HUES64 (cell line): ENCODE measurements around the gene TPI1.

Experiments
- H3K27ac ChIP-seq: 2 replicates; pipeline ENCODE4 v1.7.0; 2013; ENCODE audit warnings: low read depth, low read length, inconsistent platforms
- H3K27me3 ChIP-seq: 2 replicates; pipeline ENCODE4 v1.6.1; 2013; ENCODE audit warnings: mild to moderate bottlenecking, low read length; ENCODE audit not compliant: insufficient read depth
- H3K36me3 ChIP-seq: 2 replicates; pipeline ENCODE4 v1.6.1; 2013; ENCODE audit warnings: mild to moderate bottlenecking, low read length; ENCODE audit not compliant: insufficient read depth
- H3K4me1 ChIP-seq: 2 replicates; pipeline ENCODE4 v1.6.1; 2013; ENCODE audit warnings: mild to moderate bottlenecking, low read length, moderate library complexity; ENCODE audit not compliant: insufficient read depth
- H3K4me3 ChIP-seq: 2 replicates; pipeline ENCODE4 v1.5.1; 2013; ENCODE audit warnings: mild to moderate bottlenecking, low read length, moderate library complexity
- H3K9ac ChIP-seq: 2 replicates; pipeline ENCODE4 v1.6.1; 2013; ENCODE audit warnings: mild to moderate bottlenecking, low read depth, low read length
- H3K9me3 ChIP-seq: 2 replicates; pipeline ENCODE4 v1.6.1; 2013; ENCODE audit warnings: low read depth, low read length; ENCODE audit not compliant: insufficient read depth
- whole genome bisulfite sequencing: fragments of 150-250, 120-280 bp; methylation state at CpG from one replicate; pipeline ENCODE4 v1.1.7; 2013; ENCODE audit warnings: missing lambda C conversion rate; 5-methylcytosine and 5-hydroxymethylcytosine counted together

TPI1 gene

DNA sequence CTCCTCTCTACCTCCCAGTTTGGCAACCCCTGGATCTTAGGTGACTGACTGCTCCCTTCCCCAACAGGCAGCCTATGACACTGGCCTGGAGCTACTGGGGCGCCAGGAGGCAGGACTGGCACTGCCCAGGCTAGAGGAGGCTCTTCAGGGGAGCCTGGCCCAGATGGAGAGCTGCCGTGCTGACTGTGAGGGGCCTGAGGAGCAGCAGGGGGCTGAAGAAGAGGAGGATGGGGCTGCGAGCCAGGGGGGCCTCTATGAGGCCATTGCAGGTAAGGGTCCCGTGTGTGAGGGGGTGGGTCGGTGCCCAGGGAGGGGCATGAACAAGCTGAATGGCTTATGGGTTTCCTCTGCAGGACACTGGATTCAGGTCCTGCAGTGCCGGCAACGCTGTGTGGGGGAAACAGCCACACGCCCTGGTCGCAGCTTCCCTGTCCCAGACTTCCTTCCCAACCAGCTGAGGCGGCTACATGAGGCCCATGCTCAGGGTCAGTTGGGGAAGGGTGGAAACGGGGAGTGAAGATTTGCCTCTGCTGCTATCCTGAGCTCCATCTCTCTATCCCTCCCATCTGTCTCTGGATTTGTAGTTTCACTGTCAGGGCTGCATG, 36.9 kb upstream of the TPI1 start:
- no peaks in the 10 kb centered on the region for H3K9me3 ChIP-seq
- no peak overlapping the region for H3K9ac ChIP-seq
- peaks cover under 1% of the 10 kb centered on the region; the same call in 1 of the 2 replicates for H3K27me3 ChIP-seq
- H3K36me3 ChIP-seq = peaks cover 49% of the 10 kb centered on the region
- H3K27ac ChIP-seq = no peak overlapping the region
- H3K4me3 ChIP-seq = peak overlapping the region; percentile 97; the same call in 1 of the 2 replicates
- H3K4me1 ChIP-seq = peaks cover 11% of the 10 kb centered on the region
- WGBS = 89% methylated on average over 11 of the region's 11 CpGs

DNA sequence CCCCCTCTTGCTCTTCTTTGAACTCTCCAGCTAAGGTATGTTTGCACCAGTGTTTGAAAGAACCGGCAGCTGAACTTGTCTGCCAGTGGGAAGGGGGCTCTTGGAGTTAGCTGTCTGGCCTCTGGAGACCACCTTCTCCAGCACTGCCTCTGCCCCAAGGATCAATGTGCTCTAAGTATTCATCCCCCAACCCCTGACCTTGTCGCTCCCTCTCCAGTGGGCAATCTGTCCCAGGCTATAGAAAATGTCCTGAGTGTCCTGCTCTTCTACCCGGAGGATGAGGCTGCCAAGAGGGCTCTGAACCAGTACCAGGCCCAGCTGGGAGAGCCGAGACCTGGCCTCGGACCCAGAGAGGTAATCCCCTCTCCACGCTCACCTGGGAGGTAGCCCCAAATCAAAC, 36.3 kb upstream of the TPI1 start:
- H3K27ac ChIP-seq = no peak overlapping the region
- H3K4me1 ChIP-seq = peaks cover 11% of the 10 kb centered on the region
- 91% methylated on average over 6 of the region's 6 CpGs for WGBS
- H3K4me3 ChIP-seq = no peak overlapping the region
- H3K27me3 ChIP-seq = no peaks in the 10 kb centered on the region; the same call in 1 of the 2 replicates
- H3K9me3 ChIP-seq = no peaks in the 10 kb centered on the region
- H3K36me3 ChIP-seq = peaks cover 51% of the 10 kb centered on the region
- H3K9ac ChIP-seq = no peak overlapping the region

DNA sequence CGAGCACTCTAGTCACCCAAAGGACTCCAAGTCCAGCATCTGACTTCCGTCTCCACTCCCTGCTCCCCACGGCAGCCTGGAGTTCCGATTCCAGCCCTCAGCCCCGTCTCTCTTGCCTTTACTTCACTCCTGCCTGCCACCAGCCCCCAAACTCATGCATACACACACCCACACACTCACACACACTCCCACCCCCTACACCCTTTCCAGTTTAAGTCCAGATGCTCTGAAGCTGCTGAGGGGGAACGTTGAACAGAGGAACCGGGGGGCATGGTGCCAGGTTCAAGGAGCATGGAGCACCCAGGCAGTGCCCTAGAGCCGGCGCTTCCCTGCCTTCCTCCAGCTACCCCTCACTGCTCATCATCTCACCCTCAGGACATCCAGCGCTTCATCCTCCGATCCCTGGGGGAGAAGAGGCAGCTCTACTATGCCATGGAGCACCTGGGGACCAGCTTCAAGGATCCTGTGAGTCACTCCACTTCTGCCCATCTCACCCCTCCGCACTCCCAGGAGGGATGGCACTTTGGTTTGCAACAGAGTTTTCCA, 35.8 kb upstream of the TPI1 start:
- Histone ChIP-seq H3K36me3 (peaks cover 57% of the 10 kb centered on the region), H3K9me3 (no peaks in the 10 kb centered on the region), H3K9ac (no peak overlapping the region), H3K4me1 (peaks cover 11% of the 10 kb centered on the region), H3K27me3 (no peaks in the 10 kb centered on the region), H3K4me3 (no peak overlapping the region), H3K27ac (no peak overlapping the region)
- WGBS = 96% methylated on average over 12 of the region's 12 CpGs

DNA sequence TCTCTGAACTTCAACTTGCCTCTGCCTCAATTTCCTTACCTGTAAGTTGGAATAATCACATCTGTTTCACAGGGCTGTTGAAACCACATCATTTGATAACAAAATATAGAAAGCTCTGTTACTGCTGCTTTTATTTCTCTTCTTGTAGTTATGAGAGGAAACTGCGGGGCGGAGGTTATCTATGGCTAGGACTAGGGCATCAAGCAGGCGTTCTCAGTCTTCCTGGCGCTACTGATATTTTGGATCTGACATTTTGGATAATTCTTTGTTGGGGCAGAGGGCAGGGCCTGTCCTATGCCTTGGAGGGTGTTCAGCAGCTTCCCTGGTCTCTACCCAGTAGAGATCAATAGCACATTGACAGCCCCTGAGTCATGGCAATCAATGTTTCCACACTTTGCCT, 35.2 kb upstream of the TPI1 start:
- over 99% methylated on average over 4 of the region's 4 CpGs for WGBS
- no peak overlapping the region for H3K27ac ChIP-seq
- peaks cover 9% of the 10 kb centered on the region for H3K4me1 ChIP-seq
- no peak overlapping the region for H3K4me3 ChIP-seq
- H3K27me3 ChIP-seq = no peaks in the 10 kb centered on the region
- no peak overlapping the region for H3K9ac ChIP-seq
- H3K9me3 ChIP-seq = no peaks in the 10 kb centered on the region
- peaks cover 63% of the 10 kb centered on the region for H3K36me3 ChIP-seq

DNA sequence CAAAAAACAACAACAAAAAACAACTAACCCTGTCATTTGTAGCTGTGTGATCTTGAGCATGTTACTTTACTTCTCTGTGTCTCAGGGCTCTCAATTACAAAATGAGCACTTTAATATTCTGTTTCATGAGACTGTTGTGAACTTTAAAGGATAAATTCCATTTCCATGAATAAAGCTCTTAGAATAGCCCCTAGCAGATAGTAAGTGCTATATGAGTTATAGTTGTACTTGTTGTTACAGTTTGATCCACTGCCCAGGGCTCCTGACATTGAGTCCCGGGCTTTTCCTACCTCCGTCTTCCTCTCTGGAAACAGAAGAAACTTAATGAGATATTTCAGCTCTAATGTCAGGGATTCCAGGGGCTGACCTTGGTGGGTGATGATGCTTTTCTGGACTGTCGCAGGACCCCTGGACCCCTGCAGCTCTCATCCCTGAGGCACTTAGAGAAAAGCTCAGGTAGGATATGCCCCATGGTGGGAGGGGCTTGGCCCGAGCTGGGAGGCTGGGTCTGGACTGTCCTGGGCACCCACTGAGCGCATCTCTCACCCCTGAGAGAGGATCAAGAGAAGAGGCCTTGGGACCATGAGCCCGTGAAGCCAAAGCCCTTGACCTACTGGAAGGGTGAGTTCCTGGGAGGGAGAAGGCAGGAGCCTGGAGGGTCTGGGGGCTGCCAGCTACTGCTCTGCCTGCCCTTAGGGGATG, 34.0 kb upstream of the TPI1 start:
- no peaks in the 10 kb centered on the region for H3K9me3 ChIP-seq
- H3K27me3 ChIP-seq = no peaks in the 10 kb centered on the region
- WGBS = 95% methylated on average over 6 of the region's 6 CpGs
- no peak overlapping the region for H3K4me3 ChIP-seq
- H3K27ac ChIP-seq = no peak overlapping the region
- H3K9ac ChIP-seq = no peak overlapping the region
- peaks cover 75% of the 10 kb centered on the region for H3K36me3 ChIP-seq
- H3K4me1 ChIP-seq = 0 out of 2 replicates have a peak, but pooled peaks cover 7% of the 10 kb centered on the region

DNA sequence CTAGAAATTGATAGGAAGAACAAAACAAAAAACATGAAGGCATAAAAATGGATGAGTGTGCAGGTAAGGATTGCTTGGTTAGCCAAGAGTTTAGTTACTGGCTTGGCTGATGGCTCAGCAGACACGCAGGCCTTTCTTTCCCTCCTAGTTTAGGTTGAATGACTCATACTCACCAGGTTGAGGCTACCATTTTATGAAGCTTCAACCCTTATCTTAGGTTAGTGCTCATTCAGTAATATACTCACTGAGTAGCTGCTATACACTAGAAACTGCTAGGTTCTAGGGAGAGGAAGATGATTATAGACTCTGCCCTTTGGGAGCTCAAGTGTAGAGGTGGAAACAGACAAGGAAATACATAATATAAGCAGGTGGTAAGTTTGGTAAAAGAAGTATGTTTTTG, 33.1 kb upstream of the TPI1 start:
- Histone ChIP-seq H3K27ac (no peak overlapping the region), H3K4me3 (no peak overlapping the region), H3K9ac (no peak overlapping the region), H3K27me3 (no peaks in the 10 kb centered on the region), H3K36me3 (peaks cover 84% of the 10 kb centered on the region), H3K9me3 (no peaks in the 10 kb centered on the region), H3K4me1 (0 out of 2 replicates have a peak, but pooled peaks cover 9% of the 10 kb centered on the region)
- 78% methylated on average over 1 of the region's 1 CpG for WGBS

DNA sequence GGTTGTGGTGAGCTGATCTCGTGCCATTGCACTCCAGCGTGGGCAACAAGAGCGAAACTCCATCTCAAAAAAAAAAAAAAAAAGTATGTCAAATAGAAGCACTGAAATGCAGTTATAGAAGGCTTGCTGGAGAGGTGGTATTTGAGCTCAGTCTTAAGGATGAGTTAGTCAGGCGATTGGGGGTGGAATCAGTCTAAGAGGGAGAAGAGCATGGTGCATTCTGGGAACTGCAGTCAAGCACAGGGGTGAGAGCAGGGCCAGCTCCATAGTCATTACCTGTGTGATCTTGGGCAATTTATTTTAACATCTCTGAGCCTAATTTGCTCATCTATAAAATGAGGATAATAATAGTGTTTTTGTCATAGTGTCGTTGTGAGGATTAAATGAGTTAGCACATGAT, 32.5 kb upstream of the TPI1 start:
- H3K27me3 ChIP-seq = no peaks in the 10 kb centered on the region
- 89% methylated on average over 5 of the region's 5 CpGs for WGBS
- peaks cover 12% of the 10 kb centered on the region; the same call in 1 of the 2 replicates for H3K4me1 ChIP-seq
- H3K27ac ChIP-seq = no peak overlapping the region
- H3K9me3 ChIP-seq = no peaks in the 10 kb centered on the region
- H3K9ac ChIP-seq = no peak overlapping the region
- peaks cover 88% of the 10 kb centered on the region for H3K36me3 ChIP-seq
- no peak overlapping the region for H3K4me3 ChIP-seq

DNA sequence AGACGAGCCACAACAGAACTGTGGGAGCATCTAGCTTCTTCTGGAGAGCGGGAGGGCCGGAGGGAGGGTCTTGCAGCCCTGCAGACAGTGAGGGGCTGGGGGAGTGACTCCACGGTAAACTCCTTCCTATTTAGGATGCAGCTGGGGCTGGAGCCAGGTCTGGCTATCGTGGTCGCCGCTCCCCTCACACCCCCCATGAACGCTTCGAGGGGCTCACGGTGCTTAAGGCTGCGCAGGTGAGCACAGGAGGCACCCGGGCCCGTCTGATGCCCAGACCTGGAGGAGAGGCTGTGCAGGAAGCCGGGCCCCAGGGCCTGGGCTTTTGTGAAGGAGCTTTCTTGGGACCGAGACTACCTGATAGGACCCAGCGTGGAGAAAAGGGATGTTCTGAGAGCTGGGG, 30.5 kb upstream of the TPI1 start:
- H3K9me3 ChIP-seq = no peaks in the 10 kb centered on the region

DNA sequence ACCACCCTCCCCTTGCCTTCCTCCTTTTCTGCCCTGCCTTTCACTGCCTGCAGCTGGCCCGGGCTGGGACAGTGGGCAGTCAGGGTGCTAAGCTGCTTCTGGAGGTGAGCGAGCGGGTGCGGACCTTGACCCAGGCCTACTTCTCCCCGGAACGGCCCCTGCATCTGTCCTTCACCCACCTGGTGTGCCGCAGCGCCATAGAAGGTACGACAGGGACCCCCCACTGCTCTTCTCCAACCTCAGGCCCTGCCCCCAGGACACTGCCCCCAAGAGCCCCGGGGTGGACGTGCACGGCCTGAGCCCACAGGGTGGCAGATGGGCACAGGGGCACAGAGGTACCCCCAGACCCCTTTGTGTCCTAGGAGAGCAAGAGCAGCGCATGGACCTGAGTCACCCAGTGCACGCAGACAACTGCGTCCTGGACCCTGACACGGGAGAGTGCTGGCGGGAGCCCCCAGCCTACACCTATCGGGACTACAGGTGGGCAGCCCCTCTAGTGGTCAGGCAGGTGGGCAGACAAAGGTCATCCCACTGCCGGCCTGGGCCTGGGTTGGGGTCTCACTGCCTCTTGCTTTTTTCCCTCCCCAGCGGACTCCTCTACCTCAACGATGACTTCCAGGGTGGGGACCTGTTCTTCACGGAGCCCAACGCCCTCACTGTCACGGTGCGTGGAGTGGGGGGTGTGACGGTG, 29.8 kb upstream of the TPI1 start:
- 94% methylated on average over 26 of the region's 26 CpGs for WGBS
- H3K27me3 ChIP-seq = no peaks in the 10 kb centered on the region
- no peak overlapping the region for H3K9ac ChIP-seq
- no peaks in the 10 kb centered on the region for H3K9me3 ChIP-seq
- no peak overlapping the region for H3K4me3 ChIP-seq
- peaks cover 12% of the 10 kb centered on the region; the same call in 1 of the 2 replicates for H3K4me1 ChIP-seq
- peaks cover 79% of the 10 kb centered on the region for H3K36me3 ChIP-seq
- no peak overlapping the region for H3K27ac ChIP-seq

More for the DNA sequence above, 30.5 kb upstream of the TPI1 start:
- H3K4me1 ChIP-seq = peaks cover 12% of the 10 kb centered on the region; the same call in 1 of the 2 replicates
- 88% methylated on average over 16 of the region's 16 CpGs for WGBS
- H3K36me3 ChIP-seq = peaks cover 78% of the 10 kb centered on the region
- no peak overlapping the region for H3K9ac ChIP-seq
- no peaks in the 10 kb centered on the region for H3K27me3 ChIP-seq
- H3K27ac ChIP-seq = no peak overlapping the region
- no peak overlapping the region for H3K4me3 ChIP-seq

DNA sequence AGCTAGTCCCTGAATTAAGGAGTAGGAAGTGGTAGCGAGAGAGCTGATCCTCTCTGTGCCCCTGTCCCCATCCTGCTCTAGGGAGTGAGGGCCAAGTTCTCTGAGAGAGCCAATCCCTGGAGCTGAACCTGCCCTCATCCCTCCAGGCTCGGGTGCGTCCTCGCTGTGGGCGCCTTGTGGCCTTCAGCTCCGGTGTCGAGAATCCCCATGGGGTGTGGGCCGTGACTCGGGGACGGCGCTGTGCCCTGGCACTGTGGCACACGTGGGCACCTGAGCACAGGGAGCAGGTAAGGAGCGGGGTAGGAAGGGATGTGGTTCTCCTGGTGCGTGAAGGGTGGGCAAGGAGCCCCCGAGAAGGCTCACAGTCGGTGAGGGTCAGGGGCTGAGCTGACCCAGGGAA, 28.5 kb upstream of the TPI1 start:
- Histone ChIP-seq H3K27ac (no peak overlapping the region), H3K9ac (no peak overlapping the region), H3K36me3 (peaks cover 76% of the 10 kb centered on the region), H3K9me3 (no peaks in the 10 kb centered on the region), H3K4me3 (no peak overlapping the region), H3K4me1 (peaks cover 12% of the 10 kb centered on the region; the same call in 1 of the 2 replicates), H3K27me3 (no peaks in the 10 kb centered on the region)
- 94% methylated on average over 16 of the region's 16 CpGs for WGBS
